ENCODE measurements around the gene WDFY4.

- TF ChIP-seq CTCF (IDR thresholded peaks at IDR 0.05), result no peak
- TF ChIP-seq POLR2AphosphoS5 (IDR thresholded peaks at IDR 0.05), result no peak
- no peak for TF ChIP-seq POLR2A (IDR thresholded peaks at IDR 0.05)
Observed at GRCh38 chr10:48884179-48885045, 199.7 kb downstream of the WDFY4 start.
